ENCODE measurements around the gene TTC9.

The TTC9 gene

GRCh38 chr14:70646705-70647104 lies 5.0 kb downstream of the TTC9 start:
- no peak for DNase-seq

- no peak for DNase-seq
Measured at GRCh38 chr14:70648346-70648745, 6.6 kb downstream of the TTC9 start.

GRCh38 chr14:70649803-70650202 lies 8.1 kb downstream of the TTC9 start:
- DNase-seq: no peak

- no peak for DNase-seq
Measured at GRCh38 chr14:70651522-70651921, 9.8 kb downstream of the TTC9 start.

GRCh38 chr14:70652871-70653270 lies 11.2 kb downstream of the TTC9 start:
- no peak for DNase-seq

GRCh38 chr14:70653662-70654061 lies 11.9 kb downstream of the TTC9 start:
- DNase-seq: no peak

GRCh38 chr14:70654632-70655031 lies 12.9 kb downstream of the TTC9 start:
- DNase-seq: no peak

- peak; percentile 64 to 65 for DNase-seq
Measured at GRCh38 chr14:70655110-70655826, 13.6 kb downstream of the TTC9 start.

GRCh38 chr14:70658899-70659298 lies 17.2 kb downstream of the TTC9 start:
- DNase-seq: no peak

GRCh38 chr14:70660967-70661893 lies 19.5 kb downstream of the TTC9 start:
- DNase-seq: peak; percentile 31 to 51

- DNase-seq: no peak
Measured at GRCh38 chr14:70662080-70662479, 20.4 kb downstream of the TTC9 start.

- DNase-seq: no peak
Measured at GRCh38 chr14:70662816-70663215, 21.1 kb downstream of the TTC9 start.

GRCh38 chr14:70663707-70664179 lies 22.0 kb downstream of the TTC9 start:
- no peak for DNase-seq

- DNase-seq: no peak
Measured at GRCh38 chr14:70664698-70665447, 23.2 kb downstream of the TTC9 start.

- no peak for DNase-seq
Measured at GRCh38 chr14:70665448-70666360, 24.0 kb downstream of the TTC9 start.

GRCh38 chr14:70666361-70666686 lies 24.6 kb downstream of the TTC9 start:
- DNase-seq: no peak

GRCh38 chr14:70670992-70671651 lies 29.4 kb downstream of the TTC9 start:
- DNase-seq: no peak

GRCh38 chr14:70671652-70672644 lies 30.2 kb downstream of the TTC9 start:
- no peak for DNase-seq

- no peak for DNase-seq
Measured at GRCh38 chr14:70677341-70677740, 35.6 kb downstream of the TTC9 start.

- no peak for DNase-seq
Measured at GRCh38 chr14:70680748-70681147, 39.0 kb downstream of the TTC9 start.
